ENCODE measurements around the gene ITGA7. TPM values are rescaled to one million over a fixed set of nuclear protein-coding genes. Genes with fewer than 3 reads are reported as not detected.

The ITGA7 gene
- total and polyA plus RNA-seq, 2 experiments from 2014 or later: 2.0 to 7.2 TPM

GRCh38 chr12:55684761-55685370 is 22.8 kb downstream of the ITGA7 start:
- 87 to 90% methylated on average over 19 to 20 of the region's 20 CpGs for WGBS, 2 experiments (ENCODE audit: low coverage in 1 of 2, low lambda C conversion rate in 2 of 2, missing lambda C conversion rate in 2 of 2)
- Histone ChIP-seq H3K4me1 (ENCODE audit: insufficient read depth) (peaks cover 8% of the 10 kb centered on the region; the same call in 1 of the 2 replicates), H3K27ac (no peak overlapping the region), H3K36me3 (ENCODE audit: low read depth) (no peaks in the 10 kb centered on the region), H3K4me2 (ENCODE audit: unreplicated experiment) (no peak overlapping the region), H4K20me1 (ENCODE audit: insufficient read depth) (no peaks in the 10 kb centered on the region), H2AFZ (no peak overlapping the region), H3F3A (ENCODE audit: insufficient read depth) (peaks cover 6% of the 10 kb centered on the region), H3K4me3 (no peak overlapping the region), H3K27me3 (replicated peaks; ENCODE audit: insufficient read depth) (no peaks in the 10 kb centered on the region), H3K9me3 (ENCODE audit: low read depth) (no peaks in the 10 kb centered on the region), H3K9me2 (ENCODE audit: insufficient read depth) (no peaks in the 10 kb centered on the region), H3K9ac (no peak overlapping the region), H3K79me2 (ENCODE audit: insufficient read depth) (no peaks in the 10 kb centered on the region)
- in situ Hi-C loops (cut with MboI): no loop called here
- TF ChIP-seq EZH2 (IDR thresholded peaks at IDR 0.05; ENCODE audit: insufficient read depth, poor library complexity, severe bottlenecking): no peak
- no peak for DNase-seq

DNA sequence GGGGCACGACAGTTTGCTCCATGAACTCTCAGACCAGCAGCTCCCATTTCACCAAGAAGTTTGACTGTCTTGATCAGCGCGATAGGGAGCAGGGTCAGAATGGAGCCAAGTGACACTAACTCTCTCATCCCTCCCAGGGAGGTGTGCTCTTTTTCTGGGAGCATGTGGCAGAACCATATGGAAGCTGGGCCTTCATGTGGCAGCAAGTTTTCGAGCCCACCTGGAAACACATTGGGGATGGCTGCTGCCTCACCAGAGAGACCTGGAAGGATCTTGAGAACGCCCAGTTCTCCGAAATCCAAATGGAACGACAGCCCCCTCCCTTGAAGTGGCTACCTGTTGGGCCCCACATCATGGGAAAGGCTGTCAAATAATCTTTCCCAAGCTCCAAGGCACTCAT is 24.0 kb downstream of the ITGA7 start:
- H3K4me2 ChIP-seq (ENCODE audit: unreplicated experiment): no peak overlapping the region

DNA sequence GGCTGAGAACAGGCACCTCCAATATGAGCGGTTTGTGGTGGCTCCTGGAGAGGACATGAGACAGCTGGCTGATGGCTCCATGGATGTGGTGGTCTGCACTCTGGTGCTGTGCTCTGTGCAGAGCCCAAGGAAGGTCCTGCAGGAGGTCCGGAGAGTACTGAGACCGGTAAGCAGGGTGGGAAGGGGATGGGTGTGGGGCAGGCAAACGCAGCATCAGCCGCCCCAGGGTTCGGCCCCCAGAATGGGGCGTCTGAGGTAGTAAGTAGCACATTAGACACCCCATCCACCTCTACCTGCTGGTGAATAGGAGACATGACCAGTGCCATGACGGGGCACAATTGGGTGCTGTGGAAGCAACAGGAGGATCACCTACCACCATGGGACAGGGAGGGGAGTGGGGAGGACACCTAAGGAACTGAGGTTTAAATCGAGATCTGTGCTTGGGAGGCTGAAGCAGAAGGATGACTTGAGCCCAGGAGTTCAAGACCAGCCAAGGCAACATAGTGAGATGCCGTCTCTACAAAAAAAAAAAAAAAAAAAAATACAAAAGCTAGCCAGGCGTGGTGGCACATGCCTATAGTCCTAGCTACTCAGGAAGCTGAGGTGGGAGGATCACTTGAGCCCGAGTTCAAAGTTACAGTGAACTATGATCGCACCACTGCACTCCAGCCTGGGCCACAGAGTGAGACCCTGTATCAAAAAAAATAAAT is 25.5 kb downstream of the ITGA7 start:
- Histone ChIP-seq H3K27ac (no peak overlapping the region), H3F3A (ENCODE audit: insufficient read depth) (peaks cover 6% of the 10 kb centered on the region), H2AFZ (0 out of 2 replicates have a peak overlapping the region, but pooled peaks have one; percentile 45), H3K9me2 (ENCODE audit: insufficient read depth) (no peaks in the 10 kb centered on the region), H3K36me3 (ENCODE audit: low read depth) (no peaks in the 10 kb centered on the region), H3K4me3 (no peak overlapping the region), H3K27me3 (replicated peaks; ENCODE audit: insufficient read depth) (no peaks in the 10 kb centered on the region), H3K9me3 (ENCODE audit: low read depth) (no peaks in the 10 kb centered on the region), H4K20me1 (ENCODE audit: insufficient read depth) (no peaks in the 10 kb centered on the region), H3K79me2 (ENCODE audit: insufficient read depth) (no peaks in the 10 kb centered on the region), H3K4me1 (ENCODE audit: insufficient read depth) (peaks cover 8% of the 10 kb centered on the region; the same call in 1 of the 2 replicates), H3K4me2 (ENCODE audit: unreplicated experiment) (no peak overlapping the region), H3K9ac (no peak overlapping the region)
- in situ Hi-C loops (cut with MboI): no loop called here
- no peak for DNase-seq
- no peak for TF ChIP-seq EZH2 (IDR thresholded peaks at IDR 0.05; ENCODE audit: insufficient read depth, poor library complexity, severe bottlenecking)
- 92 to 96% methylated on average over 12 to 13 of the region's 13 CpGs for WGBS, 2 experiments (ENCODE audit: low coverage in 1 of 2, low lambda C conversion rate in 2 of 2, missing lambda C conversion rate in 2 of 2)

More for the DNA sequence above, 24.0 kb downstream of the ITGA7 start:
- WGBS, 2 experiments (ENCODE audit: low coverage in 1 of 2, low lambda C conversion rate in 2 of 2, missing lambda C conversion rate in 2 of 2): 85 to 86% methylated on average over 7 of the region's 7 CpGs
- no peak for DNase-seq
- in situ Hi-C loops (cut with MboI): no loop called here
- H3K4me3 ChIP-seq: no peak overlapping the region
- H3K27me3 ChIP-seq (replicated peaks; ENCODE audit: insufficient read depth): no peaks in the 10 kb centered on the region
- H3K4me1 ChIP-seq (ENCODE audit: insufficient read depth): peaks cover 8% of the 10 kb centered on the region; the same call in 1 of the 2 replicates
- TF ChIP-seq EZH2phosphoT487 (IDR thresholded peaks at IDR 0.05; ENCODE audit: insufficient read depth, low read depth): no peak
- TF ChIP-seq EZH2 (IDR thresholded peaks at IDR 0.05; ENCODE audit: insufficient read depth, poor library complexity, severe bottlenecking): no peak
- H3K9me3 ChIP-seq (ENCODE audit: low read depth): no peaks in the 10 kb centered on the region
- H4K20me1 ChIP-seq (ENCODE audit: insufficient read depth): no peaks in the 10 kb centered on the region
- H3K79me2 ChIP-seq (ENCODE audit: insufficient read depth): no peaks in the 10 kb centered on the region
- H3K9me2 ChIP-seq (ENCODE audit: insufficient read depth): no peaks in the 10 kb centered on the region
- H3F3A ChIP-seq (ENCODE audit: insufficient read depth): peaks cover 6% of the 10 kb centered on the region
- H3K36me3 ChIP-seq (ENCODE audit: low read depth): no peaks in the 10 kb centered on the region
- H3K27ac ChIP-seq: no peak overlapping the region
- no peak overlapping the region for H2AFZ ChIP-seq
- H3K9ac ChIP-seq: no peak overlapping the region

GRCh38 chr12:55681142-55682077 is 26.3 kb downstream of the ITGA7 start:
- WGBS, 2 experiments (ENCODE audit: low coverage in 1 of 2, low lambda C conversion rate in 2 of 2, missing lambda C conversion rate in 2 of 2): 22 to 26% methylated on average over 16 to 17 of the region's 17 CpGs
- H3K9me2 ChIP-seq (ENCODE audit: insufficient read depth): no peaks in the 10 kb centered on the region
- in situ Hi-C loops (cut with MboI): no loop called here

More at GRCh38 chr12:55681142-55682077, 26.3 kb downstream of the ITGA7 start:
- H3K4me2 ChIP-seq (ENCODE audit: unreplicated experiment): peak overlapping the region; percentile 63
- H3K4me1 ChIP-seq (ENCODE audit: insufficient read depth): peaks cover 8% of the 10 kb centered on the region; the same call in 1 of the 2 replicates
- H3K4me3 ChIP-seq: peak overlapping the region; percentile 32; the same call in 1 of the 2 replicates
- no peaks in the 10 kb centered on the region for H3K79me2 ChIP-seq (ENCODE audit: insufficient read depth)
- no peak for TF ChIP-seq EZH2phosphoT487 (IDR thresholded peaks at IDR 0.05; ENCODE audit: insufficient read depth, low read depth)
- TF ChIP-seq EZH2 (IDR thresholded peaks at IDR 0.05; ENCODE audit: insufficient read depth, poor library complexity, severe bottlenecking): no peak
- H2AFZ ChIP-seq: peak overlapping the region; percentile 45; the same call in 1 of the 2 replicates
- H3F3A ChIP-seq (ENCODE audit: insufficient read depth): peaks cover 6% of the 10 kb centered on the region
- no peaks in the 10 kb centered on the region for H3K27me3 ChIP-seq (replicated peaks; ENCODE audit: insufficient read depth)
- H3K9ac ChIP-seq: no peak overlapping the region
- H3K36me3 ChIP-seq (ENCODE audit: low read depth): no peaks in the 10 kb centered on the region
- H4K20me1 ChIP-seq (ENCODE audit: insufficient read depth): no peaks in the 10 kb centered on the region
- peak; percentile 76 for DNase-seq
- H3K9me3 ChIP-seq (ENCODE audit: low read depth): no peaks in the 10 kb centered on the region
- no peak overlapping the region for H3K27ac ChIP-seq

Measured in GM23248 (cell line).